Measurements from ENCODE around the gene LRRC4. TPM values are rescaled to one million over a fixed set of nuclear protein-coding genes. Genes with fewer than 3 reads are reported as not detected.

The LRRC4 gene
- total RNA-seq, 1 donor = 0.72 TPM

DNA sequence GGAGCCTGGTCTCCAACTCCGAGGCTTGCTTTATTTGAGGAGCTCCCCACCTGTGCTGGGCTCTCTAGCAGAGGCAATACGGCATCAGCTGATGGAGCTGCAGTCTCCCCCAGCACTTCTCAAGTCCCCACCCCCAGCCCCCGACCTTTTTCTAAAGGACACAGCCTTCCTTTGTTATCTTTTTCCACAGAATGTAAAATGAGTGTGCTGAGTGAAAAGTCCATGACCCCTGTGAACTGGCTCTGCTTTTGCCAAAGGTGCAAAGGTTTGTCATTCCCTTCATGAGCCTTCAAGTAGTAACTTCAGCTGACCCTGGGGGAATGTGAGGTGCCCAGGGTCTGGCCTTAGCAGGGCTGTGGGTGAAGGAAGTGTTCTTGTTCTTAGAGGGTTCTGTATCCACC is 25.5 kb downstream of the LRRC4 start:
- no peak overlapping the region for H3K4me3 ChIP-seq (ENCODE audit: insufficient read depth, low read length)

DNA sequence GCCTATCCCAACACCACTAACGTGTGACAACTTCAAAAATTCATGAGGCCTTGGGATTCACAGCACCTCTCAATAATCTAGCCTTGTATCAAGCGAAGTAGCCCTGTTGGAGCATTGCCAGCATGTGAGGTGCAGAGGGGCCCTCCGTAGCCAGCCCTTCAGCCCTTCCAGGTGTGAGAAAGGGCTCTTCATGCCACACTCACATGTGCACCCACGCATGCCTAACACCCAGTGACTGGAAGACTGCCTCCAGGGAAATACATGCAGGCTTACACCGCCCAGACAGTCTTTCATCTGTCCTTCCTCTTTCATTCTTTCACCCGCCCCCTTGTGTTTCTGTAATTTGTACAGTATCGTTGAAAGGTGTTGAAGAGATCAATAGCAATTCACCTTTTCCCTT is 26.1 kb downstream of the LRRC4 start:
- H3K9me3 ChIP-seq (ENCODE audit: low read depth, low read length) = no peaks in the 10 kb centered on the region
- TF ChIP-seq, protein P1, sequence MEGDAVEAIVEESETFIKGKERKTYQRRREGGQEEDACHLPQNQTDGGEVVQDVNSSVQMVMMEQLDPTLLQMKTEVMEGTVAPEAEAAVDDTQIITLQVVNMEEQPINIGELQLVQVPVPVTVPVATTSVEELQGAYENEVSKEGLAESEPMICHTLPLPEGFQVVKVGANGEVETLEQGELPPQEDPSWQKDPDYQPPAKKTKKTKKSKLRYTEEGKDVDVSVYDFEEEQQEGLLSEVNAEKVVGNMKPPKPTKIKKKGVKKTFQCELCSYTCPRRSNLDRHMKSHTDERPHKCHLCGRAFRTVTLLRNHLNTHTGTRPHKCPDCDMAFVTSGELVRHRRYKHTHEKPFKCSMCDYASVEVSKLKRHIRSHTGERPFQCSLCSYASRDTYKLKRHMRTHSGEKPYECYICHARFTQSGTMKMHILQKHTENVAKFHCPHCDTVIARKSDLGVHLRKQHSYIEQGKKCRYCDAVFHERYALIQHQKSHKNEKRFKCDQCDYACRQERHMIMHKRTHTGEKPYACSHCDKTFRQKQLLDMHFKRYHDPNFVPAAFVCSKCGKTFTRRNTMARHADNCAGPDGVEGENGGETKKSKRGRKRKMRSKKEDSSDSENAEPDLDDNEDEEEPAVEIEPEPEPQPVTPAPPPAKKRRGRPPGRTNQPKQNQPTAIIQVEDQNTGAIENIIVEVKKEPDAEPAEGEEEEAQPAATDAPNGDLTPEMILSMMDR (IDR thresholded peaks at IDR 0.05; ENCODE audit: extremely low read depth, low read depth, low read length) = no peak
- H3K4me1 ChIP-seq (ENCODE audit: insufficient read depth, low read length) = peaks cover 3% of the 10 kb centered on the region
- H2AFZ ChIP-seq (ENCODE audit: low read length) = no peak overlapping the region
- no peaks in the 10 kb centered on the region for H3K27me3 ChIP-seq (ENCODE audit: insufficient read depth, low read length)
- DNase-seq (ENCODE audit: insufficient read length, low spot score, missing footprints) = no peak
- H3K4me3 ChIP-seq (ENCODE audit: insufficient read depth, low read length) = no peak overlapping the region
- H3K27ac ChIP-seq (ENCODE audit: low read depth, low read length) = no peak overlapping the region
- peaks cover 26% of the 10 kb centered on the region for H4K20me1 ChIP-seq (ENCODE audit: insufficient read depth, low read length)
- no peak overlapping the region for H3K4me2 ChIP-seq (ENCODE audit: insufficient read depth, low read length)
- H3K79me2 ChIP-seq (ENCODE audit: insufficient read depth, low read length) = peaks cover 7% of the 10 kb centered on the region
- peaks cover 3% of the 10 kb centered on the region for H3K36me3 ChIP-seq (ENCODE audit: insufficient read depth, low read length)

More for the DNA sequence above, 25.5 kb downstream of the LRRC4 start:
- Histone ChIP-seq H2AFZ (ENCODE audit: low read length) (no peak overlapping the region), H3K9me3 (ENCODE audit: low read depth, low read length) (no peaks in the 10 kb centered on the region), H3K4me1 (ENCODE audit: insufficient read depth, low read length) (no peaks in the 10 kb centered on the region), H3K4me2 (ENCODE audit: insufficient read depth, low read length) (no peak overlapping the region), H3K27ac (ENCODE audit: low read depth, low read length) (no peak overlapping the region), H3K36me3 (ENCODE audit: insufficient read depth, low read length) (peaks cover 3% of the 10 kb centered on the region), H4K20me1 (ENCODE audit: insufficient read depth, low read length) (peaks cover 30% of the 10 kb centered on the region), H3K79me2 (ENCODE audit: insufficient read depth, low read length) (peaks cover 7% of the 10 kb centered on the region), H3K27me3 (ENCODE audit: insufficient read depth, low read length) (no peaks in the 10 kb centered on the region)
- no peak for DNase-seq (ENCODE audit: insufficient read length, low spot score, missing footprints)
- TF ChIP-seq, protein P1 (IDR thresholded peaks at IDR 0.05; ENCODE audit: extremely low read depth, low read depth, low read length) = no peak

DNA sequence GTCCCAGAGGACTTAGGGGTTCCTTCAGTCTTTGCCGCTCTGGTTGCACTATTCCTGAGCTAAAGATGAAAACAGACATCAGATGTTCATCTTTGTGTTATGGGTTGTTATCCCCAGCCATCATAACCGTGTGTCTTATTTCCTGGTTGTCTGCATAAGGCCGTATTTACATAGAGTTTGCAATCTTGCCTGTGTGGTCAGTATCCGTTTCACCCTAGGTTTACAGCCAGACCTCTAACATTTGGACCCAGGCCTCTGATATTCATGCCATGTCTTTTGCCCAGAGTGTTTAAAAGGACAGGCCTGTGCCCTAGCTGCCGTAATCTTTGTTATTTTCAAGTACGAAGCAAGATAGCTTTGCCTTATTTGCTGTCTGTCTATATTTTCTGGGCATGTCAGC is 26.6 kb downstream of the LRRC4 start:
- H3K4me3 ChIP-seq (ENCODE audit: insufficient read depth, low read length) = no peak overlapping the region
- no peaks in the 10 kb centered on the region for H3K9me3 ChIP-seq (ENCODE audit: low read depth, low read length)
- no peak overlapping the region for H3K27ac ChIP-seq (ENCODE audit: low read depth, low read length)
- DNase-seq (ENCODE audit: insufficient read length, low spot score, missing footprints) = no peak
- H3K27me3 ChIP-seq (ENCODE audit: insufficient read depth, low read length) = no peaks in the 10 kb centered on the region
- H3K36me3 ChIP-seq (ENCODE audit: insufficient read depth, low read length) = peaks cover 3% of the 10 kb centered on the region
- H3K4me1 ChIP-seq (ENCODE audit: insufficient read depth, low read length) = peaks cover 3% of the 10 kb centered on the region
- TF ChIP-seq, protein P1 (IDR thresholded peaks at IDR 0.05; ENCODE audit: extremely low read depth, low read depth, low read length) = no peak
- peaks cover 22% of the 10 kb centered on the region for H4K20me1 ChIP-seq (ENCODE audit: insufficient read depth, low read length)
- no peak overlapping the region for H2AFZ ChIP-seq (ENCODE audit: low read length)
- H3K4me2 ChIP-seq (ENCODE audit: insufficient read depth, low read length) = no peak overlapping the region
- H3K79me2 ChIP-seq (ENCODE audit: insufficient read depth, low read length) = peaks cover 8% of the 10 kb centered on the region

DNA sequence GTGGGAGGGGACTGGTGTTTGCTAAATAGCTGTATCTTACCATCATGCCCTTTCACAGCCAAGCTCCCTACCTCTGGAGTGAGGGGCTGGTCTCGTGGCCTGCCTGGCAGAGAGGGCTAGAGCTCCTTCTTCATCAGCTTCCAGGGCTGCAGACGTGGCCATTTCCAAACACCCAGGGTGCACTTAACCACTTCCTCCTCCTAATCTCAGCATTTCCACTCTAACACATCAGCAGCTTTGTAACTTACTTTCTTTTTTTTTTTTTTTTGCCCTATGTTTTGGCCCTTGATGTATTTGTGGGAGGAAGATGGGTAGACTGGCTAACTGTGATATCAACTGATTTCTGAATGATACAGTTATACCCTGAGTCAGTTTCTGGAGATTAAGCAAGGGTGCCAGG is 27.4 kb downstream of the LRRC4 start:
- no peak for DNase-seq (ENCODE audit: insufficient read length, low spot score, missing footprints)
- Histone ChIP-seq H3K4me3 (ENCODE audit: insufficient read depth, low read length) (no peak overlapping the region), H3K9me3 (ENCODE audit: low read depth, low read length) (no peaks in the 10 kb centered on the region), H3K36me3 (ENCODE audit: insufficient read depth, low read length) (peaks cover 3% of the 10 kb centered on the region), H3K79me2 (ENCODE audit: insufficient read depth, low read length) (peaks cover 9% of the 10 kb centered on the region), H3K27me3 (ENCODE audit: insufficient read depth, low read length) (no peaks in the 10 kb centered on the region), H2AFZ (ENCODE audit: low read length) (no peak overlapping the region), H3K4me2 (ENCODE audit: insufficient read depth, low read length) (no peak overlapping the region), H3K4me1 (ENCODE audit: insufficient read depth, low read length) (peaks cover 3% of the 10 kb centered on the region), H3K27ac (ENCODE audit: low read depth, low read length) (no peak overlapping the region), H4K20me1 (ENCODE audit: insufficient read depth, low read length) (peaks cover 22% of the 10 kb centered on the region)
- TF ChIP-seq, protein P1 (IDR thresholded peaks at IDR 0.05; ENCODE audit: extremely low read depth, low read depth, low read length) = no peak

Measured in osteoblast (primary cell).